Activated effector memory CD4-positive, alpha-beta T cell treated with anti-CD3 and anti-CD28 coated beads, Interleukin-2, amount 50 U/mL, for 16 hours (primary cell): ENCODE results near the gene MAPRE3.
"Not testable (repeated sequence)": the region's sequence is repeated elsewhere in the genome, so short reads cannot be mapped to it uniquely, and the experiment has no call there.

Experiments used
- DNase-seq: peaks from one replicate; pipeline ENCODE4 v3.0.0-alpha.2; 2020

Gene MAPRE3

GRCh38 chr2:26970244-26970927 is at the start of gene MAPRE3:
Gene MAPRE3, plus strand, starts transcription at chr2:26970637. Its CDS starts 51,582 bp downstream, at chr2:27022219.
- peak; percentile 92 for DNase-seq

GRCh38 chr2:26921323-26921722 is 49.1 kb upstream of the MAPRE3 start:
- no peak for DNase-seq

GRCh38 chr2:26922405-26923188 is 47.8 kb upstream of the MAPRE3 start:
- peak; percentile 68 for DNase-seq

- DNase-seq: not testable (repeated sequence)
Measured at GRCh38 chr2:26923189-26923466, 47.3 kb upstream of the MAPRE3 start.

GRCh38 chr2:26924731-26925099 is 45.7 kb upstream of the MAPRE3 start:
- no peak for DNase-seq

- no peak for DNase-seq
Measured at GRCh38 chr2:26925100-26925791, 45.2 kb upstream of the MAPRE3 start.

- DNase-seq: no peak
Measured at GRCh38 chr2:26927221-26927620, 43.2 kb upstream of the MAPRE3 start.

- no peak for DNase-seq
Measured at GRCh38 chr2:26932974-26933373, 37.5 kb upstream of the MAPRE3 start.

- DNase-seq: no peak
Measured at GRCh38 chr2:26933431-26934334, 36.8 kb upstream of the MAPRE3 start.

- DNase-seq: no peak
Measured at GRCh38 chr2:26934335-26934724, 36.1 kb upstream of the MAPRE3 start.

GRCh38 chr2:26934985-26935384 is 35.5 kb upstream of the MAPRE3 start:
- no peak for DNase-seq

GRCh38 chr2:26936855-26937254 is 33.6 kb upstream of the MAPRE3 start:
- DNase-seq: no peak

- no peak for DNase-seq
Measured at GRCh38 chr2:26938399-26939118, 31.9 kb upstream of the MAPRE3 start.

GRCh38 chr2:26940001-26940400 is 30.4 kb upstream of the MAPRE3 start:
- no peak for DNase-seq

- DNase-seq: no peak
Measured at GRCh38 chr2:26941486-26941885, 29.0 kb upstream of the MAPRE3 start.

- peak; percentile 87 for DNase-seq
Measured at GRCh38 chr2:26942543-26943295, 27.7 kb upstream of the MAPRE3 start.

- no peak for DNase-seq
Measured at GRCh38 chr2:26945991-26946750, 24.3 kb upstream of the MAPRE3 start.

GRCh38 chr2:26946841-26947784 is 23.3 kb upstream of the MAPRE3 start:
- no peak for DNase-seq

GRCh38 chr2:26948800-26949199 is 21.6 kb upstream of the MAPRE3 start:
- no peak for DNase-seq

GRCh38 chr2:26950246-26950645 is 20.2 kb upstream of the MAPRE3 start:
- no peak for DNase-seq
